Posterior cingulate gyrus (tissue), 11 donors: Measurements from ENCODE around the gene DOCK9.

Experiments
- DNase-seq, 10 donors: peaks; one replicate each; pipeline versions ENCODE4 v3.0.0 to v3.0.0-alpha.2; 2020 to 2021; ENCODE audit warnings: mixed read lengths in 3 of 10
- intact Hi-C: fragments of 100-400 bp; cut with DNase I; formaldehyde crosslinking; loops from one replicate; pipeline ENCODE4 v1.15.1; 2023

DOCK9 gene

GRCh38 chr13:98999639-98999952 lies 21.7 kb upstream of the DOCK9 start:
- no peak for DNase-seq

DNA sequence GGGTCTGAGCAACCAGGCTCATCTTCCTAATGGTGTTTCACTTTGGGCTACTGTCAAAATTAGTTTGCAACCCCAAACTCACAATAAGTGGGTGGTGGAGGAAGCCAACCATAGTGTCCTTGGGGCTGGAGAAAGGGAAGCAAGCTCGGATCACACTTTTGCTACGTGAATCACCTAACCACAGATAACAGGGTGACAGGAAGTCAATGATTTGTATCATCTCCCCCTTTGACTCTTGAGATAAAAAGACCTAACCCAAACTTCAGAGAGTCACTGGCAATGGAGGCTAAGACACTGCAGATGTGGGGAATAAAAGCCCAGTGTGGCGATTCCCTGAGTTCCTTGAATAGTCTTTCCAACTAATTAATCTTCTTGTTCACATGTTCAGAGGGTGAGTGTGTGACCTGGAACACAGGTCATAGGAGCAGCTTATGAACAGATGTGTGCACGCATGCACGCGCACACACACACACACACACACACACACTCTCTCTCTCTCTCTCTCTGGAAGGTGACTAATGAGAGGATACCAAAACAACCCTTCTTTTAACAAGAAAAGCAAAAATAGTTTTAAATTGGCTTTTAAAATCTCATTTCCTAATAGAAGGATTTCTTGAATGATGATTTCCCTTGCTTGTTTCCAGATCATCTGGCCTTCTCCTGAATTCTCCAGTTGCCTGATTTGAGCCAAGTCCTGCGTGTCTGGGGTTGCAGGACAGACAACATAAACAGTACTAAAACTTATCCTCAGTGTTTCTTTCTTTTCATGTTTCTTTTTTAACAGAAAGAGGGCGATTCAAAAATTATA lies 21.2 kb upstream of the DOCK9 start:
- intact Hi-C loops = no loop called here
- no peak for DNase-seq

More at GRCh38 chr13:98999639-98999952, 21.7 kb upstream of the DOCK9 start:
- intact Hi-C loops = no loop called here

GRCh38 chr13:98997738-98998641 lies 20.1 kb upstream of the DOCK9 start:
- intact Hi-C loops = no loop called here
- no peak for DNase-seq

- no peak for DNase-seq
- intact Hi-C loops = no loop called here
Observed at GRCh38 chr13:98997011-98997730, 19.3 kb upstream of the DOCK9 start.

DNA sequence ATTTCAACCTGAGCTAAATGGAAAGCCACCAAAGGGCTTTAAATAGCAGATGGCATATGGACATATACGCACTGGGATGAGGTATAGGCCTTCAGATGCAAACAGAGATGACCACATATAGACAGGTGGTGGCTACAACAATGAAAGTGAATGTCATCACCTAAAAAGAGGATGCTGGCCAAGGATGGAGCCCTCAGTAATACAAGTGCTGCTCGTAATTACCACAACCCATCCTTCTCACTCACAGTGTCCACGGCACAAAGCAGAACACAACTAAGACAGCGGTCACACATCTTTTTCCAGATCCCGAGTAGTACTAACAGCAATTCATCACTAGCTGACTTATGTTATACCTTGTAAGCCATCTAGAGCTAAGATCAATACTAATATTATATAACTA lies 18.2 kb upstream of the DOCK9 start:
- intact Hi-C loops = no loop called here
- no peak for DNase-seq

GRCh38 chr13:98994896-98995295 lies 17.0 kb upstream of the DOCK9 start:
- intact Hi-C loops = no loop called here
- no peak for DNase-seq

DNA sequence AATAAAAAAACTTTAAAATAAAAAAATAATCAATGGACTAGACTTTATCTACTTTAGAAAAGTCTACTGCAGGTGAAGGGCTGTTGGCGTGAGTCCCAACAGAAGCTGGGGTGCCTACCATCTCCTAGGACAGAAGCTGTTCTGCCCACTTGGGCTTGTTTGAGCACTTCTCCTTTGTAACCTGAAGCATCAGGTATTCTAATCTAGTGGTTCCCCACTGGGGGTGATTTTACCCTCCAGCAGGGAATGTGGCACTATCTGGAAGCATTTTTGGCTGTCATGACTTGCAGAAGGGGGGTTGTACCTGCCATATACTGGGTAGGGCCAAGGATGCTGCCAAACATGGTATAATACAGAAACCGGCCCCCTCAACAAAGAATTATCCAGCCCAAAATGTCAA lies 16.2 kb upstream of the DOCK9 start:
- intact Hi-C loops = no loop called here
- DNase-seq = no peak

- DNase-seq = no peak
- intact Hi-C loops = no loop called here
Observed at GRCh38 chr13:98992355-98992754, 14.5 kb upstream of the DOCK9 start.

- no peak for DNase-seq
- intact Hi-C loops = no loop called here
Observed at GRCh38 chr13:98990701-98991100, 12.8 kb upstream of the DOCK9 start.

- intact Hi-C loops = no loop called here
- no peak for DNase-seq
Observed at GRCh38 chr13:98989469-98990235, 11.8 kb upstream of the DOCK9 start.

- intact Hi-C loops = no loop called here
- no peak for DNase-seq
Observed at GRCh38 chr13:98988780-98989179, 10.9 kb upstream of the DOCK9 start.

GRCh38 chr13:98988277-98988676 lies 10.4 kb upstream of the DOCK9 start:
- intact Hi-C loops = no loop called here
- no peak for DNase-seq

GRCh38 chr13:98987275-98987674 lies 9.4 kb upstream of the DOCK9 start:
- intact Hi-C loops = no loop called here

DNA sequence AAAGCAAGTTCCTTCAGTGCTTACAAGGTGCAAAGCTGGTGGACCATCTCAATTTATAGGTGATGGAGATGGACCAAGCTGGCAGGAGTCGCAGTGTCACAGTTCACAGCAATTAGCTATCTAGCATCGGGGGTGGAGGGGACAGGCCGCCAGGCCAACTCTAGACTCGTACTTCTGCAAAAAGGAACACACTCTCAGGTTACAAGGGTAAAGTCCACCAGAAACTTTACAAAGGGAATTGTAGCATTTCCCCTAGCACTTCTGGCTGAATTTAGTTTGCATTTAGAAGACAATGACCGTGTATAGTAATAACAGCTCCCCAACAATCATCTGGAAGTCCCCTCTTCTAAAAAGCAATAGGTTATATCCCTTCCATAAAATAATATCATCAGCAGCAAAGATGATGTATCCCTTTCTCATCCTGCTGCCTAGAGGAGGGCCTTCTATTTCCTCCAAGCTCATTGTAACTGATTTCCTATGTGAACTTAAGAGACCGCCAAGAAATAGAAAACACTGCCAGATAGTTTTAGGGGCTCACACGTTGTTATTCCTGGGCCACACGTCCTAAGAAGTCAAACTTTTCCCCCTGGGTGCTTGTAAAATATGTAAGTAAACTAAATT lies 8.5 kb upstream of the DOCK9 start:
- intact Hi-C loops = no loop called here
- DNase-seq = no peak

More at GRCh38 chr13:98987275-98987674, 9.4 kb upstream of the DOCK9 start:
- DNase-seq = no peak

DNA sequence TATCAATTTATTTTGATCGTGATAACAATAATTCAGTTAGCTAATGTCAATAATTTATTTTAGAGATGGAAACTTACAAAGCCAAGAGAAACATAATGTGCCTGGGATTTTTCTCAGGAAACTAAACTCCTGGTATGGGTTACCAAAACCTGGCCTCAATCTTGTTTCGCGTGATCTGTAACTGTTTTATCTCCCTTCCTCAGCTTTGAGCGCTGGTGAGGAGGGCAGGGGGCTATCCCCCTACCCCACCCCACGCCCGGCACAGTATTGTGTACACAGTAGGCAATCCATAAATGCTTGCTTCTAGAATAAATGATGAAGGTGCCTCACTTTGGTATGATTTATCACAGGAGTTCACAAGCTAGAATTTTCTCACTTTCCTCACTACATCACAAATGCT lies 7.7 kb upstream of the DOCK9 start:
- intact Hi-C loops = no loop called here
- DNase-seq = no peak

DNA sequence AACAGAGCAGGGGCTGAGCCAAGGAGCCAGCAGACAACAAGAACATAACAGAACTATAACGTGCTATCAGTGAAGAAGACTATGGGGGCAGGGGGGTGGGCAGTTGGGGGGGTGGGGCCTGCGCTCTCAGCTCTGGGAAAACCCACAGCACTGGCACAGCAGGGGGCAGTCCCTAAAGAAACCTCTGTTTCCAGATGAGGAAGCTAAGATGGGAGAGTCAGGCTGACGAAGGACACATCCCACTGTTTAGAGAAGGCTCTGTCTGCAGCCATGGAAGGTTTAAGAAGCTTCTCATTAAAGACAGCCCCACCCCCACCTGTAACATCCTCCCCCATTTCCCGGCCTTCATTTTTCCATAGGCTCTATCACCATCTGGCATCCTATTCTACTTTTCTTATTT lies 7.1 kb upstream of the DOCK9 start:
- DNase-seq = no peak
- intact Hi-C loops = no loop called here

DNA sequence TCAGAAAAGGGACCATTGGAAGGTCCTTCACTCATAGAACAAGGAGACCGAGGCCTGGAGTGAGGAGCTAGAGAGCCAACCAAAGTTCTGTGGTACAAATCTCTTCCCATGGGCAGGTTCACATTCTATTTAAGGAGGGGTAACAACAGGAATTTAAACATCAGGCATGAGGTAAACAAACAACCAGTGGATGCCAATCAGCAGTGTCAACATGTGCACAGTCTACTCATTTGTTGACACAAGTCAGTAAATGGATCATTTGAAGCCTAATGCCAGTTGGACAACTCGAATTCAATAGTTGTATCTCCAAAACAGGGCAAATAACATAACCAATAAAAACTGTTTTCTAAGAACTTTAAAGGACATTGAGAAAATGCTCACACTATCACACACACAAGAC lies 6.3 kb upstream of the DOCK9 start:
- intact Hi-C loops = no loop called here
- DNase-seq = no peak

DNA sequence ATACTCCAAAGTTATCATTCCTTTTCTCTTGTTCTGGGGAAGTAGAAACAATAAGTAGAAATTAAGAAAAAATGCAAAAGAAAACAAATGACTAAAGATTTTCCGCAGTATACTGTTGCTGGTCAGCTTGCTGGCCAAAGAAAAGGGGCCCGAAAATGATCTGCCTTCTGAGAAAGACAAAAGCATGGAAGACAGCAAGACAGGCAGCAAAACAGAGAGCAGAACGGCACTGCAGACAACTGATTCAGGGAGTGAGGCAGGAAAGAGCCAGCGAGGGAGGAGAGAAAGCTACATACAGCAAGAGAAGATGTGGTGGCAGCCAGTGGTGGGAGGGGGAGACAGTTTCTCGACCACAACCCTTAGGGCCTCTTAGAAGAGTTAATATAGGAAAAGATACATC lies 5.3 kb upstream of the DOCK9 start:
- intact Hi-C loops = no loop called here
- DNase-seq = no peak

GRCh38 chr13:98981369-98982080 lies 3.7 kb upstream of the DOCK9 start:
- DNase-seq = no peak
- intact Hi-C loops = no loop called here
